Activated T-helper 1 cell treated with anti-CD3 and anti-CD28 coated beads, Interleukin-12 subunit alpha, Interleukin-12 subunit beta, Interleukin-2, Interleukin-4 antibody, amounts not matched to agents 30 ng/mL and 10 ng/mL and 1 ng/mL, durations not matched to agents 14 hours and 24 hours and 36 hours (primary cell): Measurements from ENCODE around the gene ID3. TPM values are rescaled to one million over a fixed set of nuclear protein-coding genes. Genes with fewer than 3 reads are reported as not detected.
A peak's percentile ranks its signal among the peaks of the same experiment; 100 is the strongest.
"Not testable (repeated sequence)": the region's sequence is repeated elsewhere in the genome, so short reads cannot be mapped to it uniquely, and the experiment has no call there.

Experiments
- DNase-seq: peaks from one replicate; pipeline ENCODE4 v3.0.0; 2021; ENCODE audit warnings: low spot score
- H3K27ac Mint-ChIP-seq: one replicate; pipeline ENCODE4 v1.8.0; 2021; ENCODE audit warnings: mild to moderate bottlenecking, mixed read lengths
- H3K27me3 Mint-ChIP-seq: one replicate; pipeline ENCODE4 v1.8.0; 2022; ENCODE audit warnings: mild to moderate bottlenecking, moderate library complexity, mixed read lengths; ENCODE audit not compliant: insufficient read depth
- H3K36me3 Mint-ChIP-seq: one replicate; pipeline ENCODE4 v1.8.0; 2021; ENCODE audit warnings: low read depth, mixed read lengths
- H3K4me1 Mint-ChIP-seq: one replicate; pipeline ENCODE4 v1.8.0; 2021; ENCODE audit warnings: low read depth, mixed read lengths
- H3K4me3 Mint-ChIP-seq: one replicate; pipeline ENCODE4 v1.8.0; 2021; ENCODE audit warnings: mild to moderate bottlenecking, moderate library complexity, mixed read lengths
- H3K9me3 Mint-ChIP-seq: one replicate; pipeline ENCODE4 v1.8.0; 2021; ENCODE audit warnings: mixed read lengths
- intact Hi-C: fragments of 100-400 bp; cut with micrococcal nuclease; formaldehyde crosslinking; loops from one replicate; pipeline ENCODE4 v1.15.1; 2024
- total RNA-seq: library from RNA; stranded (reverse); gene quantifications from 2 replicates; pipeline ENCODE4 v1.2.3, GENCODE V29; 2022

The ID3 gene
- total RNA-seq, 1 donor from 2014 or later: 22.9 TPM

- DNase-seq: no peak
- intact Hi-C loops: no loop called here
- Mint-ChIP-seq H3K4me1 (peaks cover 4% of the 10 kb centered on the region), H3K4me3 (no peak overlapping the region), H3K27ac (peak overlapping the region; percentile 44), H3K36me3 (no peaks in the 10 kb centered on the region), H3K9me3 (no peaks in the 10 kb centered on the region), H3K27me3 (peaks cover 3% of the 10 kb centered on the region)
These were observed 12.3 kb downstream of the ID3 start for GRCh38 chr1:23546897-23547584.

- peaks cover 2% of the 10 kb centered on the region for H3K27me3 Mint-ChIP-seq
- DNase-seq: no peak
- no peaks in the 10 kb centered on the region for H3K36me3 Mint-ChIP-seq
- no peaks in the 10 kb centered on the region for H3K9me3 Mint-ChIP-seq
- no peak overlapping the region for H3K27ac Mint-ChIP-seq
- peaks cover 4% of the 10 kb centered on the region for H3K4me1 Mint-ChIP-seq
- H3K4me3 Mint-ChIP-seq: no peak overlapping the region
- intact Hi-C loops: no loop called here
These were observed 13.4 kb downstream of the ID3 start for GRCh38 chr1:23545851-23546250.

GRCh38 chr1:23544444-23545389 lies 14.6 kb downstream of the ID3 start:
- peaks cover 9% of the 10 kb centered on the region for H3K4me1 Mint-ChIP-seq
- no peaks in the 10 kb centered on the region for H3K9me3 Mint-ChIP-seq
- H3K4me3 Mint-ChIP-seq: no peak overlapping the region
- peak overlapping the region; percentile 37 for H3K27ac Mint-ChIP-seq
- H3K36me3 Mint-ChIP-seq: no peaks in the 10 kb centered on the region
- peak; percentile 57 for DNase-seq
- intact Hi-C loops: loop anchor here (1.0 kb wide), 2 partner anchors 10 to 93 kb away; no protein-coding TSS in a partner anchor
- H3K27me3 Mint-ChIP-seq: no peaks in the 10 kb centered on the region

GRCh38 chr1:23543707-23544443 lies 15.4 kb downstream of the ID3 start:
- Mint-ChIP-seq H3K27ac (no peak overlapping the region), H3K4me3 (no peak overlapping the region), H3K27me3 (no peaks in the 10 kb centered on the region), H3K36me3 (no peaks in the 10 kb centered on the region), H3K9me3 (no peaks in the 10 kb centered on the region), H3K4me1 (peaks cover 12% of the 10 kb centered on the region)
- DNase-seq: no peak
- intact Hi-C loops: loop anchor here (1.0 kb wide), 2 partner anchors 10 to 93 kb away; no protein-coding TSS in a partner anchor

- H3K27me3 Mint-ChIP-seq, H3K36me3 Mint-ChIP-seq, DNase-seq, H3K4me3 Mint-ChIP-seq, intact Hi-C loops, H3K27ac Mint-ChIP-seq, H3K9me3 Mint-ChIP-seq: not testable (repeated sequence)
- peaks cover 12% of the 10 kb centered on the region for H3K4me1 Mint-ChIP-seq
These were observed 16.4 kb downstream of the ID3 start for GRCh38 chr1:23542940-23543339.

GRCh38 chr1:23539698-23540266 lies 19.5 kb downstream of the ID3 start:
- Mint-ChIP-seq H3K27me3 (no peaks in the 10 kb centered on the region), H3K4me3 (peak overlapping the region; percentile 31), H3K4me1 (peaks cover 23% of the 10 kb centered on the region), H3K27ac (peak overlapping the region; percentile 24), H3K9me3 (no peaks in the 10 kb centered on the region), H3K36me3 (no peaks in the 10 kb centered on the region)
- DNase-seq: peak; percentile 90
- intact Hi-C loops: loop anchor here (1.0 kb wide), 4 partner anchors 8 to 135 kb away; partner anchors contain the start of genes ASAP3 and E2F2

DNA sequence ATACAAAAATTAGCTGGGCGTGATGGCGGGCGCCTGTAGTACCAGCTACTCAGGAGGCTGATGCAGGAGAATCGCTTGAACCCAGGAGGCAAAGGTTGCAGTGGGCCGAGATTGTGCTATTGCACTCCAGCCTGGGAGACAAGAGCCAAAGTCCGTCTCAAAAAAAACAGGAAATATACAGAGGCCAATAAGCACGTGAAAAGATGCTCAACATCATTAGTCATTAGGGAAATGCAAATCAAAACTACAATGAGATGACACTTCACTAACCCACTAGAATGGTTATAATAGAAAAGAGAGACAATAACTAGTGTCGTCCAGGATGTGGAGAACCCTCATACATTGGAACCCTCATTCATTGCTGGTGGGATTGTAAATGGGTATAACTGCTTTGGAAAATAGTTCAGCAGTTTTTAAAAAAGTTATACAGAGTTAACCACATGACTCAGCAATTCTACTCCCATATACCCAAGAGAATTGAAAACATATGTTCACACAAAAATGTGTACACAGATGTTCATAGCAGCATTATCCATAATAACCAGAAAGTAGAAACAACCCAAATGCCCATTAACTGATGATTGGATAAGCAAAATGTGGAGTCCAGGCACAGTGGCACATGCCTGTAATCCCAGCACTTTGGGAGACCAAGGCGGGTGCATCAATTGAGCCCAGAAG lies 21.9 kb downstream of the ID3 start:
- Mint-ChIP-seq H3K27me3 (no peaks in the 10 kb centered on the region), H3K27ac (no peak overlapping the region), H3K4me1 (peaks cover 34% of the 10 kb centered on the region), H3K4me3 (no peak overlapping the region), H3K9me3 (no peaks in the 10 kb centered on the region), H3K36me3 (no peaks in the 10 kb centered on the region)
- intact Hi-C loops: no loop called here
- no peak for DNase-seq

DNA sequence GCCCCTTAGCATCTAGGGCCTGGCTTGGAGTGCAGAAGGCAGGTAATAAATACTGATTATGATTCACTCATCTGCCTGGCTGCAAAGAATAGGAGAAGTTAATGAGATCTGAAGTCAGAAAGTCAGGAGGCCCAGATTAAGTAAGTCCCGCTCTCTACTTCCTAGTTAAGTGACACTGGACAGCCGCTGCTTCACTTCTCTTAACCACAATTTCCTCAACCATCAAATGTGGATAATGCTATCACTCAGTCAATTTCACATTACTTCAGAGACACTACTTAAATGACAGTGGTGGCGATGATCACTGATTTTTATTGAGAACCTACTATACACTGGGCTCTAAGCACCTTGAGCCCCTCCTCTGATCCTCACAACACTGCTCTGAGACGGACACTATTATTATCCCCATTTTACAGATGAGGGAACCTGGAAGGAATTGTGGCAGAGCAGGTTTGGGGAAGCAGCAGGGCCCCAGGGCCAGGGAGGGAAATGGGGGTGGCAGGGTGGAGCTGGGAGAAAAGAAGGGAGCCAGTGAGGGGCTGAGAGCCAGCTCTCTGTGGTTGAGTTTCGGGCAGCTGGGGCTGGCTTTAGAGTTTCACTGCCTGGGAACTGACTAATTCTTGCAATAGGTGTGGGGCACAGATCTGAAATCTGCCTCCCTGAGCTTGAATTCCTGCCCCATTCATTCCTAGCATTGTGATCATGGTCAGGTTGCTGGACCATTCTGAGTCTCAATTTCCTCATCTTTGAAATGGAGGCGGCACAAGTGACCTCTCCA lies 25.9 kb downstream of the ID3 start:
- Mint-ChIP-seq H3K9me3 (no peaks in the 10 kb centered on the region), H3K4me1 (peaks cover 59% of the 10 kb centered on the region), H3K4me3 (peak overlapping the region; percentile 64), H3K27me3 (no peaks in the 10 kb centered on the region), H3K36me3 (peaks cover 2% of the 10 kb centered on the region), H3K27ac (peak overlapping the region; percentile 59)
- no peak for DNase-seq
- intact Hi-C loops: loop anchor here (5.0 kb wide), 1 partner anchor 209 kb away; the partner anchor contains the start of gene ELOA

- intact Hi-C loops: loop anchor here (1.0 to 5.0 kb wide), 4 partner anchors 8 to 211 kb away; partner anchors contain the start of genes ELOA and HNRNPR
- H3K27me3 Mint-ChIP-seq: no peaks in the 10 kb centered on the region
- peaks cover 77% of the 10 kb centered on the region for H3K4me1 Mint-ChIP-seq
- H3K9me3 Mint-ChIP-seq: no peaks in the 10 kb centered on the region
- no peak for DNase-seq
- peak overlapping the region; percentile 96 for H3K4me3 Mint-ChIP-seq
- H3K36me3 Mint-ChIP-seq: peaks cover 2% of the 10 kb centered on the region
- H3K27ac Mint-ChIP-seq: peak overlapping the region; percentile 97
These were observed 27.7 kb downstream of the ID3 start for GRCh38 chr1:23531562-23532094.

GRCh38 chr1:23530747-23531561 lies 28.3 kb downstream of the ID3 start, which contains the start of gene E2F2:
TSS of gene E2F2 (minus strand) at chr1:23531233. CDS start at chr1:23530793, 440 bp downstream.
- intact Hi-C loops: loop anchor here (1.0 to 5.0 kb wide), 4 partner anchors 8 to 211 kb away; partner anchors contain the start of genes ELOA and HNRNPR
- peak within 1 kb of the TSS; percentile 97 for H3K27ac Mint-ChIP-seq
- H3K4me1 Mint-ChIP-seq: peaks cover 84% of the 10 kb centered on the region
- H3K9me3 Mint-ChIP-seq: no peaks in the 10 kb centered on the region
- peak; percentile 76 for DNase-seq
- peaks cover 6% of the 10 kb centered on the region for H3K36me3 Mint-ChIP-seq
- peak within 1 kb of the TSS; percentile 96 for H3K4me3 Mint-ChIP-seq
- no peaks in the 10 kb centered on the region for H3K27me3 Mint-ChIP-seq
